ENCODE results near the gene YTHDF2.

DNA sequence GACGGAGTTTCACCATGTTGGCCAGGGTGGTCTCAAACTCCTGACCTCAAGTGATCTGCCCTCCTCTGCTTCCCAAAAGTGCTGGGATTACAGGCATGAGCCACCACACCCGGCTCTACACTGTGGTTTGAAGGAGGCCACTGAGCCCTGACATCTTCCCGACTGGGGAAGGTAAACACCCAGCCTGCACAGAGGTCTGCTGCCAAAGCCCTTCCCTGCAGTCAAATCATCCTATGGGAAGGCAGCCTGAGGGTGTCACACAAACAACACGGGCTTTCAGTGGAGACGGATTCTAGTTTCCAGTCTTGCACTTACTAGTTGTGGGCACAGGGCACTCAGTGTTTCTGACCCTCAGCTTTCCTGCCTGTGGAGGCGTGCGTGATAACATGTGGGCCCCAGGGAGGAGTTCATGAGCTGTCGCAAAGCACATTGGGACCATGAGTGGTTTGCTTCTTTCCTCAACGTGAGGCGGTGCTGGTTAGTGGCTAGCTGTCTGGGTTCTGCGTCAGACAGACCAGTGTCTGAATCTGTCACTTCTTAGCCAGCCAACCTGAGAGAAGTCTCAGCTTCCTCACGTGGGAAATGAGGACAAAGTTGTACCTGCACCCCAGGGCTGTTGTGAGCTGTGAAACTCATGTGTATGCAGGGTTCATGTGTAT lies 53.8 kb downstream of the YTHDF2 start:
- no peak for TF ChIP-seq CTCF (conservative IDR thresholded peaks at IDR 0.05; ENCODE audit: low read depth, low read length)
- no peak for TF ChIP-seq EZH2phosphoT487 (IDR thresholded peaks at IDR 0.05; ENCODE audit: borderline replicate concordance, low read length)
- no peak for TF ChIP-seq EZH2 (IDR thresholded peaks at IDR 0.05; ENCODE audit: low read length, unreplicated experiment)

All from PC-3 (cell line).